HG03521 (cell line): ENCODE data around the gene TIMM8A.

ENCODE experiments used
- ATAC-seq: cut with Tn5 transposase; IDR thresholded peaks from one replicate; pipeline ENCODE4 v1.9.1; 2021; ENCODE audit warnings: mild to moderate bottlenecking, moderate library complexity; ENCODE audit not compliant: unreplicated experiment

TIMM8A gene

GRCh38 chrX:101348452-101349192 lies at the start of gene TIMM8A:
Gene TIMM8A (minus strand): TSS chrX:101348742. CDS start chrX:101348664, 78 bp downstream.
- peak; percentile 99 for ATAC-seq

GRCh38 chrX:101397779-101398178 lies 49.2 kb upstream of the TIMM8A start:
- no peak for ATAC-seq

- no peak for ATAC-seq
Observed at GRCh38 chrX:101395789-101396188, 47.2 kb upstream of the TIMM8A start.

- no peak for ATAC-seq
Observed at GRCh38 chrX:101394372-101394771, 45.8 kb upstream of the TIMM8A start.

GRCh38 chrX:101393530-101394305 lies 45.2 kb upstream of the TIMM8A start:
- ATAC-seq: no peak

GRCh38 chrX:101391831-101392230 lies 43.3 kb upstream of the TIMM8A start:
- ATAC-seq: no peak

- ATAC-seq: peak; percentile 76
Observed at GRCh38 chrX:101390664-101391525, 42.4 kb upstream of the TIMM8A start, which contains the start of gene RPL36A. Gene RPL36A (plus strand): TSS chrX:101391011. CDS start chrX:101391044, 33 bp downstream.

- no peak for ATAC-seq
Observed at GRCh38 chrX:101388604-101389003, 40.1 kb upstream of the TIMM8A start.

GRCh38 chrX:101386542-101386885 lies 38.0 kb upstream of the TIMM8A start:
- ATAC-seq: no peak

- ATAC-seq: peak; percentile 68
Observed at GRCh38 chrX:101385795-101386541, 37.4 kb upstream of the TIMM8A start, which contains the start of gene BTK. Gene BTK (minus strand): TSS chrX:101386191. CDS start chrX:101375284, 10,907 bp downstream.

- ATAC-seq: no peak
Observed at GRCh38 chrX:101385026-101385684, 36.6 kb upstream of the TIMM8A start.

- peak; percentile 64 for ATAC-seq
Observed at GRCh38 chrX:101383679-101384205, 35.2 kb upstream of the TIMM8A start.

GRCh38 chrX:101377547-101377946 lies 29.0 kb upstream of the TIMM8A start:
- no peak for ATAC-seq

- no peak for ATAC-seq
Observed at GRCh38 chrX:101370888-101371504, 22.5 kb upstream of the TIMM8A start.

- ATAC-seq: no peak
Observed at GRCh38 chrX:101369687-101370086, 21.1 kb upstream of the TIMM8A start.

GRCh38 chrX:101368800-101369199 lies 20.3 kb upstream of the TIMM8A start:
- no peak for ATAC-seq

GRCh38 chrX:101365301-101365795 lies 16.8 kb upstream of the TIMM8A start:
- no peak for ATAC-seq

GRCh38 chrX:101362757-101363156 lies 14.2 kb upstream of the TIMM8A start:
- ATAC-seq: no peak

- ATAC-seq: no peak
Observed at GRCh38 chrX:101362116-101362515, 13.6 kb upstream of the TIMM8A start.
